NCI-H2227 treated with DMSO at 0.1 percent for 48 hours (cell line): ENCODE data around the gene BTG2.
A peak's percentile ranks its signal among the peaks of the same experiment; 100 is the strongest.
"Not testable (repeated sequence)": the region's sequence is repeated elsewhere in the genome, so short reads cannot be mapped to it uniquely, and the experiment has no call there.

ENCODE experiments used
- DNase-seq: peaks from one replicate; lab custom pipeline; 2025; lab: John Stamatoyannopoulos, UW

BTG2 gene

GRCh38 chr1:203304919-203305808 is at the start of gene BTG2:
Gene BTG2, plus strand, starts transcription at chr1:203305519. Its CDS starts 88 bp downstream, at chr1:203305607.
- DNase-seq, result peak; percentile 87

- DNase-seq, result not testable (repeated sequence)
Observed at GRCh38 chr1:203256636-203257035, 48.7 kb upstream of the BTG2 start.

GRCh38 chr1:203263496-203263895 is 41.8 kb upstream of the BTG2 start:
- DNase-seq, result no peak

GRCh38 chr1:203264052-203264501 is 41.2 kb upstream of the BTG2 start:
- peak; percentile 16 for DNase-seq

- no peak for DNase-seq
Observed at GRCh38 chr1:203265541-203265940, 39.8 kb upstream of the BTG2 start.

- DNase-seq, result not testable (repeated sequence)
Observed at GRCh38 chr1:203266140-203266539, 39.2 kb upstream of the BTG2 start.

- DNase-seq, result peak; percentile 90
Observed at GRCh38 chr1:203267347-203267846, 37.9 kb upstream of the BTG2 start.

- no peak for DNase-seq
Observed at GRCh38 chr1:203267912-203268311, 37.4 kb upstream of the BTG2 start.

- DNase-seq, result peak; percentile 70
Observed at GRCh38 chr1:203268901-203269653, 36.2 kb upstream of the BTG2 start.

GRCh38 chr1:203269654-203270020 is 35.7 kb upstream of the BTG2 start:
- no peak for DNase-seq

- DNase-seq, result no peak
Observed at GRCh38 chr1:203270448-203270847, 34.9 kb upstream of the BTG2 start.

GRCh38 chr1:203271018-203271743 is 34.1 kb upstream of the BTG2 start:
- DNase-seq, result peak; percentile 67

- no peak for DNase-seq
Observed at GRCh38 chr1:203271962-203272632, 33.2 kb upstream of the BTG2 start.

- no peak for DNase-seq
Observed at GRCh38 chr1:203272633-203273205, 32.6 kb upstream of the BTG2 start.

GRCh38 chr1:203273206-203273868 is 32.0 kb upstream of the BTG2 start:
- DNase-seq, result peak; percentile 60

GRCh38 chr1:203273869-203274602 is 31.3 kb upstream of the BTG2 start:
- DNase-seq, result no peak

GRCh38 chr1:203274603-203275381 is 30.5 kb upstream of the BTG2 start:
- no peak for DNase-seq

GRCh38 chr1:203275656-203276272 is 29.6 kb upstream of the BTG2 start:
- no peak for DNase-seq

GRCh38 chr1:203276408-203276807 is 28.9 kb upstream of the BTG2 start:
- no peak for DNase-seq
